OCI-LY7 (cell line): ENCODE data around the gene DGCR2.

Experiments
- EZH2phosphoT487 ChIP-seq: fragments of 200-600 bp; sonication (generic); IDR thresholded peaks from 2 replicates; pipeline ENCODE4 v1.6.1; 2018; ENCODE audit warnings: low read depth, borderline replicate concordance, mild to moderate bottlenecking, mixed run types, antibody characterized with exemption, low read length, moderate library complexity, mixed read lengths
- TF ChIP-seq, protein P1 (sequence below): fragments of 200-600 bp; sonication (generic); conservative IDR thresholded peaks from 2 replicates; pipeline ENCODE4 v1.5.1; 2014; ENCODE audit warnings: mild to moderate bottlenecking, antibody characterized with exemption, low read length, moderate library complexity, mixed read lengths

- TF ChIP-seq, protein P1, sequence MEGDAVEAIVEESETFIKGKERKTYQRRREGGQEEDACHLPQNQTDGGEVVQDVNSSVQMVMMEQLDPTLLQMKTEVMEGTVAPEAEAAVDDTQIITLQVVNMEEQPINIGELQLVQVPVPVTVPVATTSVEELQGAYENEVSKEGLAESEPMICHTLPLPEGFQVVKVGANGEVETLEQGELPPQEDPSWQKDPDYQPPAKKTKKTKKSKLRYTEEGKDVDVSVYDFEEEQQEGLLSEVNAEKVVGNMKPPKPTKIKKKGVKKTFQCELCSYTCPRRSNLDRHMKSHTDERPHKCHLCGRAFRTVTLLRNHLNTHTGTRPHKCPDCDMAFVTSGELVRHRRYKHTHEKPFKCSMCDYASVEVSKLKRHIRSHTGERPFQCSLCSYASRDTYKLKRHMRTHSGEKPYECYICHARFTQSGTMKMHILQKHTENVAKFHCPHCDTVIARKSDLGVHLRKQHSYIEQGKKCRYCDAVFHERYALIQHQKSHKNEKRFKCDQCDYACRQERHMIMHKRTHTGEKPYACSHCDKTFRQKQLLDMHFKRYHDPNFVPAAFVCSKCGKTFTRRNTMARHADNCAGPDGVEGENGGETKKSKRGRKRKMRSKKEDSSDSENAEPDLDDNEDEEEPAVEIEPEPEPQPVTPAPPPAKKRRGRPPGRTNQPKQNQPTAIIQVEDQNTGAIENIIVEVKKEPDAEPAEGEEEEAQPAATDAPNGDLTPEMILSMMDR, result no peak
- TF ChIP-seq EZH2phosphoT487, result no peak
These were observed 62.5 kb downstream of the DGCR2 start for GRCh38 chr22:19059481-19060278.
